ENCODE results near the gene ADNP. TPM values are rescaled to one million over a fixed set of nuclear protein-coding genes. Genes with fewer than 3 reads are reported as not detected.

ADNP gene
- total RNA-seq, 1 donor from 2014 or later = 60.2 TPM

- TF ChIP-seq CTCF (IDR thresholded peaks at IDR 0.05) = no peak
- no peaks in the 10 kb centered on the region for H3K4me1 Mint-ChIP-seq (ENCODE audit: low read depth)
- DNase-seq (ENCODE audit: low spot score) = no peak
- no peak overlapping the region for H3K27ac Mint-ChIP-seq (ENCODE audit: unreplicated experiment)
- H3K36me3 Mint-ChIP-seq (ENCODE audit: low read depth) = no peaks in the 10 kb centered on the region
- H3K27me3 Mint-ChIP-seq (ENCODE audit: low read depth) = peaks cover 7% of the 10 kb centered on the region
- H3K9me3 Mint-ChIP-seq (ENCODE audit: low read depth) = peaks cover 3% of the 10 kb centered on the region
- no peak overlapping the region for H3K4me3 Mint-ChIP-seq (ENCODE audit: unreplicated experiment)
These were observed 38.7 kb upstream of the ADNP start for GRCh38 chr20:50969912-50970311.

- Mint-ChIP-seq H3K27ac (ENCODE audit: unreplicated experiment) (no peak overlapping the region), H3K9me3 (ENCODE audit: low read depth) (no peaks in the 10 kb centered on the region), H3K27me3 (ENCODE audit: low read depth) (peaks cover 7% of the 10 kb centered on the region), H3K36me3 (ENCODE audit: low read depth) (no peaks in the 10 kb centered on the region), H3K4me3 (ENCODE audit: unreplicated experiment) (no peak overlapping the region), H3K4me1 (ENCODE audit: low read depth) (no peaks in the 10 kb centered on the region)
- TF ChIP-seq CTCF (IDR thresholded peaks at IDR 0.05) = no peak
- no peak for DNase-seq (ENCODE audit: low spot score)
These were observed 38.2 kb upstream of the ADNP start for GRCh38 chr20:50969435-50969834.

- TF ChIP-seq CTCF (IDR thresholded peaks at IDR 0.05) = no peak
- no peak for DNase-seq (ENCODE audit: low spot score)
- no peaks in the 10 kb centered on the region for H3K4me1 Mint-ChIP-seq (ENCODE audit: low read depth)
These were observed 37.1 kb upstream of the ADNP start for GRCh38 chr20:50968289-50968688.

GRCh38 chr20:50967586-50967985 is 36.3 kb upstream of the ADNP start:
- no peak overlapping the region for H3K27ac Mint-ChIP-seq (ENCODE audit: unreplicated experiment)
- H3K36me3 Mint-ChIP-seq (ENCODE audit: low read depth) = no peaks in the 10 kb centered on the region
- no peaks in the 10 kb centered on the region for H3K4me1 Mint-ChIP-seq (ENCODE audit: low read depth)
- no peaks in the 10 kb centered on the region for H3K9me3 Mint-ChIP-seq (ENCODE audit: low read depth)
- peaks cover 7% of the 10 kb centered on the region for H3K27me3 Mint-ChIP-seq (ENCODE audit: low read depth)
- DNase-seq (ENCODE audit: low spot score) = no peak
- no peak for TF ChIP-seq CTCF (IDR thresholded peaks at IDR 0.05)
- H3K4me3 Mint-ChIP-seq (ENCODE audit: unreplicated experiment) = no peak overlapping the region

More at GRCh38 chr20:50968289-50968688, 37.1 kb upstream of the ADNP start:
- no peaks in the 10 kb centered on the region for H3K9me3 Mint-ChIP-seq (ENCODE audit: low read depth)
- H3K27me3 Mint-ChIP-seq (ENCODE audit: low read depth) = peaks cover 7% of the 10 kb centered on the region
- no peak overlapping the region for H3K4me3 Mint-ChIP-seq (ENCODE audit: unreplicated experiment)
- no peaks in the 10 kb centered on the region for H3K36me3 Mint-ChIP-seq (ENCODE audit: low read depth)
- no peak overlapping the region for H3K27ac Mint-ChIP-seq (ENCODE audit: unreplicated experiment)

- H3K4me1 Mint-ChIP-seq (ENCODE audit: low read depth) = peaks cover 44% of the 10 kb centered on the region
- H3K27me3 Mint-ChIP-seq (ENCODE audit: low read depth) = no peaks in the 10 kb centered on the region
- no peak for TF ChIP-seq CTCF (IDR thresholded peaks at IDR 0.05)
- H3K4me3 Mint-ChIP-seq (ENCODE audit: unreplicated experiment) = peak overlapping the region; percentile 97
- peaks cover 4% of the 10 kb centered on the region for H3K36me3 Mint-ChIP-seq (ENCODE audit: low read depth)
- peaks cover 4% of the 10 kb centered on the region for H3K9me3 Mint-ChIP-seq (ENCODE audit: low read depth)
- DNase-seq (ENCODE audit: low spot score) = no peak
- H3K27ac Mint-ChIP-seq (ENCODE audit: unreplicated experiment) = peak overlapping the region; percentile 99
These were observed 28.4 kb upstream of the ADNP start for GRCh38 chr20:50959543-50960126.

Measured in chondrocyte (in vitro differentiated cells).